Loucy (cell line): ENCODE measurements around the gene FSTL4.

Experiments used
- EZH2phosphoT487 ChIP-seq: fragments of 200-600 bp; IDR thresholded peaks from 2 replicates; pipeline ENCODE4 v1.6.1; 2018; ENCODE audit warnings: antibody characterized with exemption, mild to moderate bottlenecking, moderate library complexity, borderline replicate concordance
- TF ChIP-seq, protein P1 (sequence below): fragments of 200-600 bp; sonication (generic); conservative IDR thresholded peaks from 2 replicates; pipeline ENCODE4 v1.5.1; 2014; ENCODE audit warnings: mild to moderate bottlenecking, antibody characterized with exemption, low read length

DNA sequence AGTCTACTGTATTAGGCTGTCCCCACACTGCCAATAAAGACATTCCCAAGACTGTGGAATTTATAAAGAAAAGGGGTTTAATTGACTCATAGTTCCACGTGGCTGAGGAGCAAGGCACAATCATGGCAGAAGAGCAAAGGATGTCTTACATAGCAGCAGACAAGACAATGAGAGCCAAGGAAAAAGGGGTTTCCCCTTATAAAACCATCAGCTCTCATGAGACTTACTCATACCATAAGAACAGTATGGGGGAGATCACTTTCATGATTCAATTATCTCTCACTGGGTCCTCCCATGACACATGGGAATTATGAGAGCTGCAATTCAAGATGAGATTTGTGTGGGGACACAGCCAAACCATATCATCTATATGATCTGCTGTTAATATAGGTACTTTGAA is 14.8 kb upstream of the FSTL4 start:
- TF ChIP-seq, protein P1, sequence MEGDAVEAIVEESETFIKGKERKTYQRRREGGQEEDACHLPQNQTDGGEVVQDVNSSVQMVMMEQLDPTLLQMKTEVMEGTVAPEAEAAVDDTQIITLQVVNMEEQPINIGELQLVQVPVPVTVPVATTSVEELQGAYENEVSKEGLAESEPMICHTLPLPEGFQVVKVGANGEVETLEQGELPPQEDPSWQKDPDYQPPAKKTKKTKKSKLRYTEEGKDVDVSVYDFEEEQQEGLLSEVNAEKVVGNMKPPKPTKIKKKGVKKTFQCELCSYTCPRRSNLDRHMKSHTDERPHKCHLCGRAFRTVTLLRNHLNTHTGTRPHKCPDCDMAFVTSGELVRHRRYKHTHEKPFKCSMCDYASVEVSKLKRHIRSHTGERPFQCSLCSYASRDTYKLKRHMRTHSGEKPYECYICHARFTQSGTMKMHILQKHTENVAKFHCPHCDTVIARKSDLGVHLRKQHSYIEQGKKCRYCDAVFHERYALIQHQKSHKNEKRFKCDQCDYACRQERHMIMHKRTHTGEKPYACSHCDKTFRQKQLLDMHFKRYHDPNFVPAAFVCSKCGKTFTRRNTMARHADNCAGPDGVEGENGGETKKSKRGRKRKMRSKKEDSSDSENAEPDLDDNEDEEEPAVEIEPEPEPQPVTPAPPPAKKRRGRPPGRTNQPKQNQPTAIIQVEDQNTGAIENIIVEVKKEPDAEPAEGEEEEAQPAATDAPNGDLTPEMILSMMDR: no peak
- TF ChIP-seq EZH2phosphoT487: no peak
